H1 (cell line): ENCODE measurements around the gene NSFL1C. TPM values are rescaled to one million over a fixed set of nuclear protein-coding genes. Genes with fewer than 3 reads are reported as not detected.
A peak's percentile ranks its signal among the peaks of the same experiment; 100 is the strongest.

Experiments
- CTCF ChIA-PET: fragments of 300-600 bp; sonication (Branson Sonifier 250); formaldehyde crosslinking; loops from one replicate; lab custom pipeline; 2021; ENCODE audit not compliant: partially characterized antibody; lab: Charles Lee
- POLR2A ChIA-PET: fragments of 300-600 bp; sonication (Branson Sonifier 250); formaldehyde crosslinking; loops from one replicate; lab custom pipeline; 2021; ENCODE audit warnings: inconsistent platforms; ENCODE audit not compliant: partially characterized antibody; lab: Charles Lee
- DNase-seq, 2 experiments: peaks; one replicate each; pipeline versions ENCODE4 v3.0.0 to v3.0.0-alpha.2; 2010 to 2022; ENCODE audit warnings: low spot score in 2 of 2, low read depth in 1 of 2, mixed read lengths in 1 of 2
- FAIRE-seq: peaks from 2 replicates; lab custom pipeline; 2011; peaks lifted over from hg19 to GRCh38; lab: Jason Lieb, UNC
- H2AFZ ChIP-seq: 2 replicates; pipeline ENCODE4 v1.8.1; 2012; ENCODE audit warnings: low read length, inconsistent platforms
- H2AK5ac ChIP-seq: 2 replicates; pipeline ENCODE4 v1.6.1; 2013; ENCODE audit warnings: low read depth, low read length
- H2BK120ac ChIP-seq: replicated peaks from 2 replicates; pipeline ENCODE3; 2013; ENCODE audit warnings: low read depth, low read length, inconsistent platforms
- H2BK12ac ChIP-seq: 2 replicates; pipeline ENCODE4 v1.6.1; 2013; ENCODE audit warnings: low read depth, low read length
- H2BK15ac ChIP-seq: 2 replicates; pipeline ENCODE4 v1.6.1; 2013; ENCODE audit warnings: low read length
- H2BK20ac ChIP-seq: 2 replicates; pipeline ENCODE4 v1.6.1; 2013; ENCODE audit warnings: low read length
- H2BK5ac ChIP-seq: 2 replicates; pipeline ENCODE4 v1.6.1; 2013; ENCODE audit warnings: low read depth, low read length
- H3K14ac ChIP-seq: 2 replicates; pipeline ENCODE4 v1.6.1; 2013; ENCODE audit warnings: inconsistent platforms; ENCODE audit not compliant: insufficient read length
- H3K18ac ChIP-seq: 2 replicates; pipeline ENCODE4 v1.6.1; 2013; ENCODE audit warnings: low read length; ENCODE audit errors: extremely low read depth
- H3K23ac ChIP-seq: 2 replicates; pipeline ENCODE4 v1.6.1; 2013; ENCODE audit warnings: inconsistent platforms; ENCODE audit not compliant: insufficient read length
- H3K23me2 ChIP-seq: 2 replicates; pipeline ENCODE4 v1.6.1; 2013; ENCODE audit warnings: low read depth, low read length
- H3K27ac ChIP-seq: 2 replicates; pipeline ENCODE4 v1.6.1; 2011; ENCODE audit warnings: low read depth, low read length, inconsistent platforms
- H3K27me3 ChIP-seq, 4 experiments: replicated peaks in 1 of 4; 1 replicate in 1 of 4; 2 replicates in 3 of 4; pipeline versions ENCODE4 v1.6.1 to v1.8.1; 2011 to 2013; ENCODE audit warnings: low read length in 3 of 4, mild to moderate bottlenecking in 3 of 4, inconsistent platforms in 2 of 4, mixed read lengths in 2 of 4, moderate library complexity in 1 of 4; ENCODE audit not compliant: control insufficient read depth in 3 of 4, insufficient read depth in 3 of 4; ENCODE audit errors: extremely low read depth in 1 of 4
- H3K36me3 ChIP-seq, 4 experiments: 2 replicates each; pipeline versions ENCODE4 v1.6.1 to v1.8.1; 2011 to 2013; ENCODE audit warnings: mild to moderate bottlenecking in 4 of 4, low read length in 3 of 4, moderate library complexity in 2 of 4, control low read depth in 1 of 4, inconsistent platforms in 1 of 4; ENCODE audit not compliant: insufficient read depth in 4 of 4, control insufficient read depth in 2 of 4
- H3K4ac ChIP-seq: replicated peaks from 2 replicates; pipeline ENCODE3; 2013; ENCODE audit warnings: low read length, low read depth, mixed read lengths, inconsistent platforms; ENCODE audit not compliant: insufficient read length
- H3K4me1 ChIP-seq, 4 experiments: replicated peaks in 1 of 4; 1 replicate in 1 of 4; 2 replicates in 3 of 4; pipeline versions ENCODE4 v1.6.1 to v1.8.1; 2011 to 2013; ENCODE audit warnings: low read length in 3 of 4, inconsistent platforms in 2 of 4, mixed read lengths in 1 of 4; ENCODE audit not compliant: insufficient read depth in 4 of 4, control insufficient read depth in 3 of 4
- H3K4me2 ChIP-seq, 2 experiments: 2 replicates each; pipeline versions ENCODE4 v1.6.1 to v1.8.1; 2011 to 2013; ENCODE audit warnings: low read depth in 2 of 2, low read length in 2 of 2, control low read depth in 1 of 2, inconsistent platforms in 1 of 2, mild to moderate bottlenecking in 1 of 2; ENCODE audit not compliant: insufficient read depth in 1 of 2
- H3K4me3 ChIP-seq, 4 experiments: fragments of 200-600, 300-600 bp in 1 of 4; sonication (generic), shearing (Covaris generic), sonication (Bioruptor Twin) in 1 of 4; 2 replicates each; pipeline versions ENCODE4 v1.5.1 to v1.8.1; 2011 to 2016; ENCODE audit warnings: low read length in 4 of 4, low read depth in 3 of 4, control low read depth in 2 of 4, inconsistent platforms in 2 of 4, mild to moderate bottlenecking in 2 of 4, mixed read lengths in 1 of 4, moderate library complexity in 1 of 4; ENCODE audit not compliant: insufficient read depth in 2 of 4; ENCODE audit errors: extremely low read depth in 1 of 4
- H3K56ac ChIP-seq: replicated peaks from 2 replicates; pipeline ENCODE3; 2013; ENCODE audit warnings: low read depth, mild to moderate bottlenecking, mixed read lengths, low read length, inconsistent platforms; ENCODE audit not compliant: insufficient read length
- H3K79me1 ChIP-seq: 2 replicates; pipeline ENCODE4 v1.6.1; 2013; ENCODE audit warnings: low read depth, low read length, control low read depth
- H3K79me2 ChIP-seq, 2 experiments: 2 replicates each; pipeline versions ENCODE4 v1.6.1 to v1.8.1; 2012 to 2013; ENCODE audit warnings: low read length in 2 of 2, mild to moderate bottlenecking in 2 of 2, inconsistent platforms in 1 of 2; ENCODE audit not compliant: insufficient read depth in 2 of 2, control insufficient read depth in 1 of 2
- H3K9ac ChIP-seq, 4 experiments: replicated peaks in 1 of 4; 1 replicate in 1 of 4; 2 replicates in 3 of 4; pipeline versions ENCODE4 v1.6.1 to v1.8.1; 2011 to 2013; ENCODE audit warnings: low read depth in 3 of 4, low read length in 3 of 4, control low read depth in 2 of 4, mild to moderate bottlenecking in 2 of 4, moderate library complexity in 2 of 4, inconsistent platforms in 1 of 4; ENCODE audit errors: extremely low read depth in 1 of 4
- H3K9me3 ChIP-seq, 2 experiments: 2 replicates each; pipeline versions ENCODE4 v1.6.1 to v1.8.1; 2012 to 2013; ENCODE audit warnings: mild to moderate bottlenecking in 2 of 2, moderate library complexity in 2 of 2, control low read depth in 1 of 2, inconsistent platforms in 1 of 2, low read depth in 1 of 2, low read length in 1 of 2, mixed read lengths in 1 of 2; ENCODE audit not compliant: insufficient read depth in 2 of 2
- H4K20me1 ChIP-seq, 2 experiments: replicated peaks in 1 of 2; 2 replicates each; pipeline versions ENCODE3 to v1.8.1; 2011 to 2013; ENCODE audit warnings: inconsistent platforms in 2 of 2, low read length in 2 of 2, mild to moderate bottlenecking in 1 of 2; ENCODE audit not compliant: insufficient read depth in 2 of 2, control insufficient read depth in 1 of 2
- H4K5ac ChIP-seq: 2 replicates; pipeline ENCODE4 v1.6.1; 2013; ENCODE audit warnings: low read length, low read depth, mixed read lengths, inconsistent platforms; ENCODE audit not compliant: insufficient read length
- H4K8ac ChIP-seq: 2 replicates; pipeline ENCODE4 v1.8.0; 2013; ENCODE audit warnings: mild to moderate bottlenecking, moderate library complexity, low read length, inconsistent platforms; ENCODE audit not compliant: insufficient read depth; ENCODE audit errors: extremely low read depth
- H4K91ac ChIP-seq: replicated peaks from 2 replicates; pipeline ENCODE3; 2013; ENCODE audit warnings: low read length, mixed read lengths, inconsistent platforms; ENCODE audit not compliant: insufficient read length
- RXRA ChIP-seq: IDR thresholded peaks from 2 replicates; pipeline ENCODE4 v1.6.1; 2011; ENCODE audit warnings: low read depth, mild to moderate bottlenecking, low read length, moderate library complexity; ENCODE audit not compliant: insufficient read depth
- SRF ChIP-seq: IDR thresholded peaks from 2 replicates; pipeline ENCODE4 v1.6.1; 2011; ENCODE audit warnings: mild to moderate bottlenecking, low read depth, low read length, moderate library complexity
- WGBS, 2 experiments: shearing (Covaris generic) in 1 of 2; methylation state at CpG; one replicate each; pipeline versions ENCODE4 v1.1.6 to v1.1.7; 2013 to 2015; ENCODE audit warnings: low lambda C conversion rate in 2 of 2, mixed read lengths in 2 of 2, inconsistent platforms in 1 of 2, low coverage in 1 of 2, missing lambda C conversion rate in 1 of 2; ENCODE audit not compliant: insufficient replicate concordance in 2 of 2, insufficient coverage in 1 of 2, insufficient read length in 1 of 2; ENCODE audit errors: extremely low coverage in 1 of 2, missing lambda C conversion rate in 1 of 2; 5-methylcytosine and 5-hydroxymethylcytosine counted together
- polyA plus RNA-seq, 7 experiments: library from polyadenylated mRNA; depleted of rRNA in 3 of 7; stranded (reverse) in 5 of 7; unstranded in 2 of 7; fragments of >200 nt in 5 of 7; fragments of 200-250 nt in 2 of 7; gene quantifications; 1 replicate in 5 of 7; 2 replicates in 1 of 7; 4 replicates in 1 of 7; pipeline versions ENCODE4 v1.2.1 to v1.2.3, GENCODE V29; 2011 to 2013; ENCODE audit warnings: missing spikeins in 2 of 7, mixed read lengths in 2 of 7
- total RNA-seq: library from RNA; stranded (reverse); fragmentation: NEBNext Ultra II Directional; extraction: Animal tissue kit (Norgen Biotek cat#: 25700); gene quantifications from 2 replicates; pipeline ENCODE4 v1.2.1, GENCODE V29; 2021
- TF ChIP-seq, protein P1 (sequence below): IDR thresholded peaks from 2 replicates; pipeline ENCODE4 v1.6.1; 2012; ENCODE audit warnings: inconsistent platforms

The NSFL1C gene
- total and polyA plus RNA-seq, 2 of the 8 experiments (the other 6 are each of a cell fraction or from before 2014, with no cell fraction given): 21.6 to 98.0 TPM

- H3K27ac ChIP-seq: peak overlapping the region; percentile 68; the same call in 1 of the 2 replicates
- CTCF ChIA-PET: interaction anchor here (0.5 to 1.3 kb wide), 7 partner anchors 10 to 399 kb away, joined by 3 to 6 read pairs (median 3); partner anchors contain the start of gene NSFL1C
These were observed 33.8 kb upstream of the NSFL1C start for GRCh38 chr20:1500496-1500895.

More at GRCh38 chr20:1500496-1500895, 33.8 kb upstream of the NSFL1C start:
- Histone ChIP-seq H4K20me1 (no peaks in the 10 kb centered on the region), H4K8ac (no peak overlapping the region), H3K9ac (no peak overlapping the region; a peak in 2 of 7 replicates), H3K56ac (no peak overlapping the region), H2BK12ac (peak overlapping the region; percentile 63; the same call in 1 of the 2 replicates), H3K79me1 (no peaks in the 10 kb centered on the region), H3K23me2 (no peaks in the 10 kb centered on the region), H3K4ac (no peak overlapping the region), H4K91ac (peak overlapping the region; percentile 13), H2AK5ac (peak overlapping the region; percentile 9; the same call in 1 of the 2 replicates), H3K79me2 (no peaks in the 10 kb centered on the region), H2AFZ (peak overlapping the region; percentile 73; the same call in 1 of the 2 replicates), H3K23ac (no peak overlapping the region), H3K27me3 (no peaks in the 10 kb centered on the region), H2BK15ac (no peak overlapping the region), H4K5ac (no peak overlapping the region), H2BK20ac (no peak overlapping the region), H2BK5ac (peak overlapping the region; percentile 86; the same call in 1 of the 2 replicates), H3K4me3 (no peak overlapping the region), H3K4me1 (peaks cover 4 to 8% (median 7%) of the 10 kb centered on the region in 4 experiments; a peak in 6 of 7 replicates), H3K9me3 (no peaks in the 10 kb centered on the region; a peak in 1 of 4 replicates), H3K4me2 (no peak overlapping the region), H2BK120ac (no peak overlapping the region), H3K18ac (no peak overlapping the region), H3K14ac (no peak overlapping the region), H3K36me3 (no peaks in the 10 kb centered on the region)
- FAIRE-seq (peak; percentile 65), DNase-seq (no peak)
- POLR2A ChIA-PET: interaction anchor here (0.7 to 1.6 kb wide), 2 partner anchors 10 to 50 kb away, joined by 3 to 7 read pairs; partner anchors contain the start of gene SIRPB2
- WGBS, 2 experiments: 43% methylated on average over 3 of the region's 3 CpGs; no CpG with 5 or more reads in 1 of the 2 experiments
- TF ChIP-seq RXRA (no peak), SRF (peak; percentile 97)
- TF ChIP-seq, protein P1, sequence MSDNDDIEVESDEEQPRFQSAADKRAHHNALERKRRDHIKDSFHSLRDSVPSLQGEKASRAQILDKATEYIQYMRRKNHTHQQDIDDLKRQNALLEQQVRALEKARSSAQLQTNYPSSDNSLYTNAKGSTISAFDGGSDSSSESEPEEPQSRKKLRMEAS: peak; percentile 2; the same call in 1 of the 2 replicates
